Osteoblast (primary cell): ENCODE data around the gene BIN2. TPM values are rescaled to one million over a fixed set of nuclear protein-coding genes. Genes with fewer than 3 reads are reported as not detected.
A peak's percentile ranks its signal among the peaks of the same experiment; 100 is the strongest.

ENCODE experiments used
- DNase-seq: peaks from one replicate; pipeline ENCODE4 v3.0.0; 2011; ENCODE audit warnings: low spot score, mixed read lengths; ENCODE audit not compliant: insufficient read length; ENCODE audit errors: missing footprints
- H2AFZ ChIP-seq: 2 replicates; pipeline ENCODE4 v1.6.0; 2011; ENCODE audit warnings: mild to moderate bottlenecking, low read length
- H3K27ac ChIP-seq: 2 replicates; pipeline ENCODE4 v1.5.1; 2011; ENCODE audit warnings: mild to moderate bottlenecking, low read depth, low read length, moderate library complexity
- H3K27me3 ChIP-seq: 2 replicates; pipeline ENCODE4 v1.6.0; 2012; ENCODE audit warnings: mild to moderate bottlenecking, control low read depth, inconsistent platforms, low read length, moderate library complexity; ENCODE audit not compliant: insufficient read depth
- H3K36me3 ChIP-seq: 2 replicates; pipeline ENCODE4 v1.5.1; 2011; ENCODE audit warnings: mild to moderate bottlenecking, low read length, control low read depth, moderate library complexity; ENCODE audit not compliant: insufficient read depth
- H3K4me1 ChIP-seq: 2 replicates; pipeline ENCODE4 v1.5.1; 2011; ENCODE audit warnings: mild to moderate bottlenecking, low read length, control low read depth, moderate library complexity; ENCODE audit not compliant: insufficient read depth
- H3K4me2 ChIP-seq: 2 replicates; pipeline ENCODE4 v1.6.0; 2011; ENCODE audit warnings: mild to moderate bottlenecking, low read length; ENCODE audit not compliant: insufficient read depth
- H3K4me3 ChIP-seq: fragments of 200-600 bp; sonication (generic); 3 replicates; pipeline ENCODE4 v1.5.1; 2012; ENCODE audit warnings: mild to moderate bottlenecking, low read length, inconsistent platforms; ENCODE audit not compliant: insufficient read depth
- H3K79me2 ChIP-seq: 2 replicates; pipeline ENCODE4 v1.6.0; 2012; ENCODE audit warnings: mild to moderate bottlenecking, low read length, control low read depth, inconsistent platforms; ENCODE audit not compliant: insufficient read depth
- H3K9me3 ChIP-seq: 2 replicates; pipeline ENCODE4 v1.5.1; 2011; ENCODE audit warnings: low read depth, low read length, control low read depth
- H4K20me1 ChIP-seq: 2 replicates; pipeline ENCODE4 v1.6.0; 2012; ENCODE audit warnings: mild to moderate bottlenecking, low read length, control low read depth; ENCODE audit not compliant: insufficient read depth
- CTCF ChIP-seq: IDR thresholded peaks from 2 replicates; pipeline ENCODE4 v1.5.1; 2011; ENCODE audit warnings: mild to moderate bottlenecking, low read depth, low read length, moderate library complexity; ENCODE audit errors: extremely low read depth
- total RNA-seq: library from RNA; depleted of rRNA; stranded (reverse); fragments of >200 nt; gene quantifications from 2 replicates; pipeline ENCODE4 v1.2.3, GENCODE V29; 2012

BIN2 gene
- total RNA-seq, 1 donor = under 0.01 TPM

DNA sequence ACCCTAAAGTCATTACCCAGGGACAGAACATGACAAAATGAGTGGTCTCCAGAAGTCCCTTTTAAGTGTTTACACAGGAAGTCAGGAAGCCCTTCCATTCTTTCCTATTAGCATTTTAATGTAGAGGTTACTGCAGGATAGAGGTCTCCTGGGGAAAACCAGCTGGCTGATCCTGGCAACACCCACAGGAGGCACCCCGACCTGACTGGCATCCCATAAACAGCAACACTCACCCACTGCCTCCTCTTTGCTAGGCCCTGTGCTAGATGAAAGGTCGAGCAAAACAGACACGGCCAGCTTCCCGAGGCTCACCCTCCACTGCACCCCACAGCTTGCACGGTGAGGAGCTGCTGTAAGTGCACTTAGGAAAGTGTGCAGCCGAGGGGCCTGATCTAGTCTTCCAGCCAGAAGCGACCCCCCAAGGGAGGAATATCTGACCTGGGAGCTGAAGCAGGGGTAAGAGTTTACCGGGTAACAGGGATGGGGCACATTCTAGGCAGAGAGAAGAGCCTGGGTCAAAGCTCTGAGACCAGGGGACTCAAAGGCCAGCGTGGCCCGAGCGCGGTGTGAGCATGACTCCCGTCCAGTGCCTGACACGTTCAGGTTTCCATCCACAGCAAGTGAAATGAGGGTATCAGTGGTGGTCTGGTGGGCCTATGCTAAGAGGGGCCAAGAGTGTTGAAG lies 76.3 kb downstream of the BIN2 start:
- no peak overlapping the region for H3K27ac ChIP-seq
- no peak for DNase-seq
- peaks cover 33% of the 10 kb centered on the region for H3K36me3 ChIP-seq
- no peak overlapping the region for H2AFZ ChIP-seq
- H4K20me1 ChIP-seq = no peaks in the 10 kb centered on the region
- no peaks in the 10 kb centered on the region for H3K9me3 ChIP-seq
- no peaks in the 10 kb centered on the region for H3K27me3 ChIP-seq
- peaks cover 42% of the 10 kb centered on the region for H3K79me2 ChIP-seq
- no peak for TF ChIP-seq CTCF
- H3K4me2 ChIP-seq = no peak overlapping the region
- no peak overlapping the region for H3K4me3 ChIP-seq
- H3K4me1 ChIP-seq = peaks cover 10% of the 10 kb centered on the region

DNA sequence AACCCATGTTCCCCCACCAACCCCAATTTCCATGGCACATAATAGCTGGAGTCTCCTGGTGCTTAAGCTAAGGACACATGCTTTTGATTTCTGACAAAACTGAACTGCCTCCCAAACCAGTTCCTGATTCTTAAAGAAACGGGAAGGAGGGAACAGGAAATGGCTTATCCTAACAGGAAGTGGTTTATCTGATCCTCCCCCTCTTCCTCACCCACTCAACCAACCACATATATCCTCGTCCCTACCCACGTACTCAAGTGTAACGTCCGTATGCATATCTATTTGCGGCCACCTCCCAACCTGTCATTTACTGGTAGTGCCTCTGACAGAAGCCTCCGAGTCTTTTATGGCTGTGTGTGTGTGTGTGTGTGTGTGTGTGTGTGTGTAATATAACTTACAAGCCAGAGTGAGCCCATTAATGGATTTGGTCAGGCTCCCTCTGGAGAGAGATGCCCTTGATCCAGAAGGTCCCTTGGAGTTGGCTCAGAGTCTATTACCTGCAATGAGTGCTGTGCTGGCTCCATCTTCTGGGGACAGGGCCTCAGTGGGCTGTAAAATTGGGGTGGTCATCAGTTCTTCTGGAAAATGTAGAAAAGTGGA lies 77.6 kb downstream of the BIN2 start:
- no peaks in the 10 kb centered on the region for H3K27me3 ChIP-seq
- H3K27ac ChIP-seq = peak overlapping the region; percentile 44
- H3K79me2 ChIP-seq = peaks cover 49% of the 10 kb centered on the region
- no peak for TF ChIP-seq CTCF
- no peaks in the 10 kb centered on the region for H3K9me3 ChIP-seq
- peak overlapping the region; percentile 57 for H3K4me2 ChIP-seq
- no peaks in the 10 kb centered on the region for H4K20me1 ChIP-seq
- peaks cover 46% of the 10 kb centered on the region for H3K36me3 ChIP-seq
- peak overlapping the region; percentile 13 for H3K4me3 ChIP-seq
- peak; percentile 88 for DNase-seq
- H2AFZ ChIP-seq = peak overlapping the region; percentile 59
- peaks cover 16% of the 10 kb centered on the region for H3K4me1 ChIP-seq

- no peak for DNase-seq
- H3K27me3 ChIP-seq = no peaks in the 10 kb centered on the region
- peaks cover 48% of the 10 kb centered on the region for H3K79me2 ChIP-seq
- TF ChIP-seq CTCF = no peak
- peak overlapping the region; percentile 44 for H3K27ac ChIP-seq
- H4K20me1 ChIP-seq = peaks cover 1% of the 10 kb centered on the region
- H3K4me1 ChIP-seq = peaks cover 23% of the 10 kb centered on the region
- peak overlapping the region; percentile 59 for H2AFZ ChIP-seq
- H3K4me2 ChIP-seq = peak overlapping the region; percentile 57
- peak overlapping the region; percentile 13 for H3K4me3 ChIP-seq
- no peaks in the 10 kb centered on the region for H3K9me3 ChIP-seq
- peaks cover 49% of the 10 kb centered on the region for H3K36me3 ChIP-seq
These were observed 78.3 kb downstream of the BIN2 start for GRCh38 chr12:51245476-51246253.

- H3K4me3 ChIP-seq = no peak overlapping the region
- no peak for TF ChIP-seq CTCF
- no peak overlapping the region for H3K4me2 ChIP-seq
- H3K79me2 ChIP-seq = peaks cover 58% of the 10 kb centered on the region
- peaks cover 6% of the 10 kb centered on the region for H4K20me1 ChIP-seq
- H3K4me1 ChIP-seq = peaks cover 34% of the 10 kb centered on the region
- no peaks in the 10 kb centered on the region for H3K9me3 ChIP-seq
- DNase-seq = no peak
- peaks cover 52% of the 10 kb centered on the region for H3K36me3 ChIP-seq
- no peak overlapping the region for H2AFZ ChIP-seq
- H3K27me3 ChIP-seq = no peaks in the 10 kb centered on the region
- H3K27ac ChIP-seq = peak overlapping the region; percentile 3
These were observed 79.7 kb downstream of the BIN2 start for GRCh38 chr12:51244269-51244668.
